AG09309 (cell line): ENCODE measurements around the gene NTRK2.

Source experiments
- DNase-seq: peaks from one replicate; pipeline ENCODE4 v3.0.0-alpha.2; 2010; ENCODE audit warnings: low read depth
- H3K4me3 ChIP-seq: 2 replicates; pipeline ENCODE4 v1.5.1; 2011; ENCODE audit warnings: mild to moderate bottlenecking, low read depth, low read length, moderate library complexity; ENCODE audit not compliant: control insufficient read depth
- CTCF ChIP-seq: IDR thresholded peaks from 2 replicates; pipeline ENCODE4 v1.5.1; 2011; ENCODE audit warnings: mild to moderate bottlenecking, low read depth, low read length, inconsistent platforms; ENCODE audit not compliant: insufficient read depth, control insufficient read depth; ENCODE audit errors: missing control alignments

Gene NTRK2

GRCh38 chr9:84943482-84944050 is 274.0 kb downstream of the NTRK2 start:
- no peak for TF ChIP-seq CTCF
- no peak for DNase-seq
- H3K4me3 ChIP-seq: no peak overlapping the region

GRCh38 chr9:84945878-84946538 is 276.5 kb downstream of the NTRK2 start:
- no peak for DNase-seq
- no peak for TF ChIP-seq CTCF
- H3K4me3 ChIP-seq: no peak overlapping the region

GRCh38 chr9:84947412-84947972 is 278.0 kb downstream of the NTRK2 start:
- TF ChIP-seq CTCF: no peak
- no peak overlapping the region for H3K4me3 ChIP-seq
- no peak for DNase-seq

- TF ChIP-seq CTCF: no peak
- DNase-seq: no peak
- H3K4me3 ChIP-seq: no peak overlapping the region
Measured at GRCh38 chr9:84949258-84949657, 279.7 kb downstream of the NTRK2 start.

GRCh38 chr9:84949971-84950370 is 280.4 kb downstream of the NTRK2 start:
- no peak for DNase-seq
- no peak for TF ChIP-seq CTCF
- no peak overlapping the region for H3K4me3 ChIP-seq

GRCh38 chr9:84950879-84951811 is 281.6 kb downstream of the NTRK2 start:
- no peak overlapping the region for H3K4me3 ChIP-seq
- TF ChIP-seq CTCF: no peak
- no peak for DNase-seq
